ENCODE results near the gene WDR44. TPM values are rescaled to one million over a fixed set of nuclear protein-coding genes. Genes with fewer than 3 reads are reported as not detected.

WDR44 gene
- total RNA-seq, 1 experiment from 2014 or later: 18.4 TPM

- Mint-ChIP-seq H3K4me3 (no peak overlapping the region), H3K27ac (no peak overlapping the region), H3K27me3 (ENCODE audit: low read depth) (no peaks in the 10 kb centered on the region), H3K9me3 (no peaks in the 10 kb centered on the region), H3K36me3 (peaks cover 48% of the 10 kb centered on the region), H3K4me1 (no peaks in the 10 kb centered on the region)
- no peak for TF ChIP-seq E2F4 (CRISPR knock-in tag; IDR thresholded peaks at IDR 0.05; ENCODE audit: borderline replicate concordance, low read depth)
- TF ChIP-seq KAT7 (CRISPR knock-in tag; IDR thresholded peaks at IDR 0.05; ENCODE audit: borderline replicate concordance): no peak
- DNase-seq (ENCODE audit: low spot score) (no peak), ATAC-seq (no peak)
- ChIA-PET CTCF (no interaction called here), POLR2A (no interaction called here)
Measured at GRCh38 chrX:118432799-118433198, 86.9 kb downstream of the WDR44 start.

- H3K4me3 Mint-ChIP-seq: no peak overlapping the region
- DNase-seq (ENCODE audit: low spot score) (no peak), ATAC-seq (no peak)
- ChIA-PET CTCF (no interaction called here), POLR2A (no interaction called here)
- H3K27me3 Mint-ChIP-seq (ENCODE audit: low read depth): no peaks in the 10 kb centered on the region
- no peaks in the 10 kb centered on the region for H3K9me3 Mint-ChIP-seq
- peaks cover 34% of the 10 kb centered on the region for H3K36me3 Mint-ChIP-seq
- no peaks in the 10 kb centered on the region for H3K4me1 Mint-ChIP-seq
- no peak overlapping the region for H3K27ac Mint-ChIP-seq
- TF ChIP-seq NFYB (CRISPR knock-in tag; conservative IDR thresholded peaks at IDR 0.05; ENCODE audit: low read depth) (no peak), USF1 (CRISPR knock-in tag; IDR thresholded peaks at IDR 0.05) (no peak), ZNF138 (CRISPR knock-in tag; conservative IDR thresholded peaks at IDR 0.05) (no peak), CREM (CRISPR knock-in tag; IDR thresholded peaks at IDR 0.05) (no peak), TP53 (CRISPR knock-in tag; IDR thresholded peaks at IDR 0.05) (no peak), ZNF281 (CRISPR knock-in tag; IDR thresholded peaks at IDR 0.05) (no peak), USF2 (CRISPR knock-in tag; IDR thresholded peaks at IDR 0.05) (no peak), ERG (CRISPR knock-in tag; IDR thresholded peaks at IDR 0.05) (no peak), E2F1 (CRISPR knock-in tag; IDR thresholded peaks at IDR 0.05) (no peak), JUN (CRISPR knock-in tag; IDR thresholded peaks at IDR 0.05) (no peak), HMGXB4 (CRISPR knock-in tag; IDR thresholded peaks at IDR 0.05) (no peak), CDX4 (CRISPR knock-in tag; IDR thresholded peaks at IDR 0.05; ENCODE audit: borderline replicate concordance) (no peak)
Measured at GRCh38 chrX:118437283-118437682, 91.4 kb downstream of the WDR44 start.
